ENCODE results near the gene CABP1. TPM values are rescaled to one million over a fixed set of nuclear protein-coding genes. Genes with fewer than 3 reads are reported as not detected.

CABP1 gene
- total and polyA plus RNA-seq, 2 of the 13 experiments (the other 11 are each of a cell fraction or from before 2014, with no cell fraction given) = not detected

DNA sequence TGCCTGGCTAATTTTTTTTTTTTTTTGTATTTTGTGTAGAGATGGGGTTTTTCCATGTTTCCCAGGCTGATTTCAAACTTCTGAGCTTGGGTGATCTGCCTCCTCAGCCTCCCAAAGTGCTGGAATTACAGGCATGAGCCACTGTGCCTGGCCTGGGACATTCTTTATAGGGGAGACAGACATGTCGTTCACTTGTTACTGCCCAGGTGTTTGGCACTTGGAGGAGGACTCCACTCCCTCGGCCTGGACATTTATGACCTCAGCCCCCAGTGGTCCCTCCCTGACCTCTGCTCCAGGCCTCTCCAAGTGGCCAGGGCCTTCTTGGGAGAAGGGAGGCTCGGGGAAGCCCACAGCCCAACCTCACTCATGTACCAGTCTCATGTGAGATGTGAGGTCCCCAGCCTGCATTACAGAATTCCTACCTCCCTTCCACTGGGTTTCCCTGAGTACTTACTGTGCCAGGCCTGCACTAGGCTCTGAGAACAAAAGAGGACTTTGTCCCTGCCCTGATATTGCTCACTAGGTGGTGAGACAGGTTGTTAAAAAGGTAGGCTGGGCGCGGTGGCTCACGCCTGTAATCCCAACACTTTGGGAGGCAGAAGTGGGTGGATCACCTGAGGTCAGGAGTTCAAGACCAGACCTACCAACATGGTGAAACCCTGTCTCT, 49.6 kb upstream of the CABP1 start (continued):
- no peak for TF ChIP-seq ZNF281 (CRISPR knock-in tag; IDR thresholded peaks at IDR 0.05; ENCODE audit: borderline replicate concordance)
- TF ChIP-seq PREB (CRISPR knock-in tag; IDR thresholded peaks at IDR 0.05) = no peak
- 0 out of 2 replicates have a peak, but pooled peaks have one; percentile 22 for TF ChIP-seq ZNF501 (CRISPR knock-in tag; IDR thresholded peaks at IDR 0.05)
- peak; percentile 57 for TF ChIP-seq HNF4A (CRISPR knock-in tag; IDR thresholded peaks at IDR 0.05)
- TF ChIP-seq SOX5 (CRISPR knock-in tag; IDR thresholded peaks at IDR 0.05; ENCODE audit: borderline replicate concordance) = peak; percentile 71
- TF ChIP-seq ZNF652 (CRISPR knock-in tag; IDR thresholded peaks at IDR 0.05; ENCODE audit: borderline replicate concordance, low read depth) = no peak
- TF ChIP-seq SOX6 (IDR thresholded peaks at IDR 0.05) = no peak
- peak; percentile 60 for TF ChIP-seq SOX6 (CRISPR knock-in tag; IDR thresholded peaks at IDR 0.05)
- TF ChIP-seq ZFP90 (CRISPR knock-in tag; IDR thresholded peaks at IDR 0.05; ENCODE audit: borderline replicate concordance) = no peak
